Stomach (tissue), 9 donors: ENCODE data around the gene TF. TPM values are rescaled to one million over a fixed set of nuclear protein-coding genes. Genes with fewer than 3 reads are reported as not detected.

Source experiments
- DNase-seq, 2 donors: peaks; one replicate each; pipeline versions ENCODE4 v3.0.0 to v3.0.0-alpha.2; 2013 to 2019
- H3K27ac ChIP-seq, 5 donors: fragments of 200-600 bp in 4 of 5; sonication (generic) in 4 of 5; one replicate each; pipeline ENCODE4 v1.5.1; 2013 to 2019; ENCODE audit warnings: mild to moderate bottlenecking in 1 of 5, moderate library complexity in 1 of 5
- H3K27me3 ChIP-seq, 3 donors: fragments of 200-600 bp; sonication (generic); one replicate each; pipeline ENCODE4 v1.5.1; 2017 to 2019; ENCODE audit warnings: mixed run types in 1 of 3
- H3K36me3 ChIP-seq, 4 donors: fragments of 200-600 bp; sonication (generic); 1 replicate in 3 of 4; 2 replicates in 1 of 4; pipeline ENCODE4 v1.5.1; 2016 to 2019
- H3K4me1 ChIP-seq, 4 donors: fragments of 200-600 bp; sonication (generic); one replicate each; pipeline ENCODE4 v1.5.1; 2016 to 2019
- H3K4me3 ChIP-seq, 4 donors: fragments of 200-600 bp; sonication (generic) in 3 of 4; one replicate each; pipeline ENCODE4 v1.5.1; 2016 to 2019; ENCODE audit warnings: mild to moderate bottlenecking in 1 of 4
- H3K9me3 ChIP-seq, 4 donors: fragments of 200-600 bp; sonication (generic); one replicate each; pipeline ENCODE4 v1.5.1; 2016 to 2019
- CTCF ChIP-seq, 7 experiments: fragments of 450-650 bp in 4 of 7; fragments of 200-600 bp in 3 of 7; sonication (generic) in 3 of 7; IDR thresholded peaks; one replicate each; pipeline ENCODE4 v1.5.1; 2016 to 2019; ENCODE audit warnings: antibody characterized with exemption in 7 of 7, control low read depth in 2 of 7, mild to moderate bottlenecking in 1 of 7
- EP300 ChIP-seq: sonication (generic); formaldehyde crosslinking; IDR thresholded peaks from one replicate; pipeline ENCODE4 v1.6.1; 2017; ENCODE audit warnings: antibody characterized with exemption
- POLR2A ChIP-seq, 4 donors: fragments of 450-650 bp; IDR thresholded peaks; one replicate each; pipeline ENCODE4 v1.6.1; 2016; ENCODE audit warnings: antibody characterized with exemption in 4 of 4, control low read depth in 2 of 4, mild to moderate bottlenecking in 1 of 4, moderate library complexity in 1 of 4
- POLR2AphosphoS5 ChIP-seq, 3 donors: sonication (generic); formaldehyde crosslinking; IDR thresholded peaks; one replicate each; pipeline ENCODE4 v1.6.1; 2016; ENCODE audit warnings: antibody characterized with exemption in 3 of 3
- WGBS, 5 donors: extraction: QIAGEN DNeasy Blood & Tissue Kit in 3 of 5; methylation state at CpG; one replicate each; pipeline versions ENCODE4 v1.1.5 to v1.1.7; 2013 to 2018; 5-methylcytosine and 5-hydroxymethylcytosine counted together
- intact Hi-C: fragments of 100-400 bp; cut with DNase I; formaldehyde crosslinking; loops from one replicate; pipeline ENCODE4 v1.15.1; 2023; ENCODE audit warnings: low total_unique reads
- polyA plus RNA-seq, 3 donors: library from polyadenylated mRNA; stranded (reverse); fragments of 200-250 nt; gene quantifications; one replicate each; pipeline ENCODE4 v1.2.3, GENCODE V29; 2013
- total RNA-seq, 5 donors: library from RNA; depleted of rRNA; stranded (reverse); fragments of >200 nt; gene quantifications; one replicate each; pipeline versions ENCODE4 v1.1.0 to v1.2.3, GENCODE V29; 2014 to 2016
- donor health status: healthy with polysubstance abuse.
- donor health status: Bipolar disorder and iron deficiency.
- donor health status: healthy.

The TF gene
- total and polyA plus RNA-seq, 8 donors = under 0.01 to 16.2 (median 0.68) TPM; not detected in 1

DNA sequence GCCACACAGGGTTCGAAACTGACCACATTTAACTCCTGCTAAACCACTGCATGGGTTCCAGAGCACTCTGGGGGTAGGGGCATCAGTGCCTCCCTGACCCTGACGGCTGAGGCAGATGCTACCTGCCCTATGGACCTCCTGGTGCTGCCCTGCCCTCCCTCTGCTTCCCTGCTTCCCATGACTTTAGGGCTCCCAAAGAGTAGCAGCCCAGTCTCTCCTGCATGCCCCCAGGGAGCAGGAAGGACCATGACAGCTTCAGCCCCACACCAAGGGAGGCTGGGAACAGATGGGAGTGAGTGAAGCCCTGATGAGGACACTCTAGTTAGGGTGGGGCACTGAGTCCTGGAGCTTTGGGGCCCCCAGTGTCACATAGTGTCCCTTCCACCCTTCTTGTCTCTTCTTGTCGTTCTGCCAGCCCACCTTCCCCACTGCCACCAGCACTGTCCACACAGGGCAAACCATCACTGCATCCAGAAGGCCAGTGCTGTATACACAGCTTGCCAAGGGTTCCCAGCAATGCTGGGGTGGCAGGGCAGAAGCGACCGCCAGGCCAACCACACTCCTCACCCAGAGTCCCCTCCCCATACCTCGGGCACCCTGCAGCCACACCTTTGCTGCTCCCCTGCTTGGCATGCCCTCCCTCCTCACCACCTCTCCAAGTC lies 90.4 kb downstream of the TF start:
- WGBS, 5 donors = 71 to 85% (median 79%) methylated on average over 6 of the region's 6 CpGs
- no peak overlapping the region for H3K4me3 ChIP-seq
- H3K27me3 ChIP-seq = no peaks in the 10 kb centered on the region
- intact Hi-C loops = no loop called here
- H3K9me3 ChIP-seq = no peaks in the 10 kb centered on the region
- peaks cover 0 to 33% (median 11%) of the 10 kb centered on the region in 4 donors for H3K36me3 ChIP-seq
- no peak for DNase-seq
- TF ChIP-seq CTCF (IDR thresholded peaks at IDR 0.05) (no peak), EP300 (no peak), POLR2A (IDR thresholded peaks at IDR 0.05) (no peak), POLR2AphosphoS5 (IDR thresholded peaks at IDR 0.05) (no peak)
- H3K27ac ChIP-seq = no peak overlapping the region
- no peaks in the 10 kb centered on the region for H3K4me1 ChIP-seq

GRCh38 chr3:133837487-133838295 lies 91.5 kb downstream of the TF start:
- no peaks in the 10 kb centered on the region for H3K9me3 ChIP-seq
- WGBS, 5 donors = 88 to 92% (median 90%) methylated on average over 15 to 22 of the region's 22 CpGs
- TF ChIP-seq EP300 = no peak
- no peak for TF ChIP-seq POLR2AphosphoS5 (IDR thresholded peaks at IDR 0.05)
- no peak for TF ChIP-seq CTCF (IDR thresholded peaks at IDR 0.05)
- TF ChIP-seq POLR2A (IDR thresholded peaks at IDR 0.05) = no peak
- DNase-seq = no peak
- H3K27me3 ChIP-seq = no peaks in the 10 kb centered on the region
- peaks cover 0 to 33% (median 11%) of the 10 kb centered on the region in 4 donors for H3K36me3 ChIP-seq
- H3K4me3 ChIP-seq = no peak overlapping the region
- intact Hi-C loops = no loop called here
- H3K4me1 ChIP-seq = no peaks in the 10 kb centered on the region
- H3K27ac ChIP-seq = no peak overlapping the region

- no peaks in the 10 kb centered on the region for H3K27me3 ChIP-seq
- H3K4me3 ChIP-seq = no peak overlapping the region
- no peak overlapping the region for H3K27ac ChIP-seq
- H3K4me1 ChIP-seq = no peaks in the 10 kb centered on the region
- H3K36me3 ChIP-seq = peaks cover 0 to 33% (median 11%) of the 10 kb centered on the region in 4 donors
- no peaks in the 10 kb centered on the region for H3K9me3 ChIP-seq
- WGBS, 5 donors = 84 to 100% (median 96%) methylated on average over 4 of the region's 4 CpGs
- no peak for TF ChIP-seq EP300
- TF ChIP-seq POLR2AphosphoS5 (IDR thresholded peaks at IDR 0.05) = no peak
- TF ChIP-seq CTCF (IDR thresholded peaks at IDR 0.05) = no peak
- no peak for TF ChIP-seq POLR2A (IDR thresholded peaks at IDR 0.05)
- intact Hi-C loops = no loop called here
- no peak for DNase-seq
Observed at GRCh38 chr3:133838296-133838789, 92.2 kb downstream of the TF start.

DNA sequence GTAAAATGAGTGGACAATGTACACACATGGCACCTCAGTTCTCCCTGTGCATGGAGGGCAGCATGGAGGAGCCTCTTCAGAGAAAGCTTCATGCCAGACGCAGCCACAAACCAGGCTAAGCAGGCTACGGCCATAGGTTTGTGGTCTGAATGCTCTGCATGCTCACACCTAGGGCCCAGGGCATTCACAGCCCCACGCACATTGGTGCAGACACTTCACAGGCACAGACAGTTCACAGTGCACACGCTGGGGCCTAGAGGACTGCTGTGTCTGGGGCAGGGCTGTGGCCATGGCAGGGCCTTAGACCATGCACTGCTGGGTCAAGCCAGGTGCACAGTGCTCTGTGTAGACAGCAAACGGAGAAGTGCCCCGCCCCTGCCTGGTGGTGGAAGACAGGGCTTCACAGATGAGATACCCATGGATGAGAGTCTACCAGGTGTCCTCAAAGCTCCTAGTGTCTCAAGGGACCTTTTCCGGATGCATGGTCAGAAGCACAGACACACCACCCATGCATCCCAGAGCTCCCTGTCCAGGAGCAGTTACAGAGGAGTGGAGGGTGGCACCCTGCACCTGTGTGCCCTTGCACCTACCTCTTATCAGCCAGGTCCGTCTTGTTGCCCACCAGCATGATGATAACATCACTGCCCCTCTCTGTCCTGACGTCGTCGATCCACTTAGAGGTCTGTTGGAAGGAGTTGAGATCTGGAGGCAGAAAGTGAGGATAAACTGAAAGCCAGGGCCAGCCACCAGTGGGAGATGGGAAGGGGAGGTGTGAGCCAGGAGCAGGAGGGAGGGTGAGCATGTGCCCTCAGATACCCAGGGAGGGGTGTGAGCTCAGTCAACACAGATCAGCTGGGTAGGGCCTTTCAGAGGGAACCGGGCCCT lies 93.0 kb downstream of the TF start:
- H3K27ac ChIP-seq = no peak overlapping the region
- H3K27me3 ChIP-seq = no peaks in the 10 kb centered on the region
- TF ChIP-seq POLR2AphosphoS5 (IDR thresholded peaks at IDR 0.05) (no peak), POLR2A (IDR thresholded peaks at IDR 0.05) (no peak)
- 74 to 85% (median 79%) methylated on average over 12 of the region's 12 CpGs for WGBS, 5 donors
- H3K9me3 ChIP-seq = no peaks in the 10 kb centered on the region
- H3K4me1 ChIP-seq = no peaks in the 10 kb centered on the region
- intact Hi-C loops = no loop called here
- DNase-seq = no peak
- peaks cover 0 to 29% (median 11%) of the 10 kb centered on the region in 4 donors for H3K36me3 ChIP-seq
- H3K4me3 ChIP-seq = no peak overlapping the region
